A673 (cell line): Measurements from ENCODE around the gene TICAM2. TPM values are rescaled to one million over a fixed set of nuclear protein-coding genes. Genes with fewer than 3 reads are reported as not detected.
A peak's percentile ranks its signal among the peaks of the same experiment; 100 is the strongest.

Source experiments
- BruUV-seq: library from RNA; stranded (reverse); fragments of 400-500 nt; replicated peaks from 2 replicates; lab custom pipeline; 2021; lab: Mats Ljungman, UMichigan
- CTCF ChIA-PET: fragments of 300-600 bp; sonication (Branson Sonifier 250); formaldehyde crosslinking; loops from one replicate; lab custom pipeline; 2022; ENCODE audit warnings: antibody characterized with exemption; lab: Charles Lee
- POLR2A ChIA-PET: fragments of 300-600 bp; sonication (Branson Sonifier 250); formaldehyde crosslinking; loops from one replicate; lab custom pipeline; 2022; ENCODE audit warnings: antibody characterized with exemption; ENCODE audit not compliant: low non-redundant PET; lab: Charles Lee
- DNase-seq: peaks from one replicate; pipeline ENCODE4 v3.0.0-alpha.2; 2015; ENCODE audit warnings: low spot score
- H3K27ac ChIP-seq: fragments of 200-600 bp; sonication (generic); 2 replicates; pipeline ENCODE4 v1.5.1; 2016; ENCODE audit warnings: mixed run types, low read depth, mild to moderate bottlenecking, mixed read lengths, antibody characterized with exemption, low read length; ENCODE audit not compliant: poor library complexity, severe bottlenecking
- H3K27me3 ChIP-seq: fragments of 200-600 bp; sonication (generic); replicated peaks from 2 replicates; pipeline ENCODE4 v1.6.1; 2017; ENCODE audit warnings: mixed run types, low read depth, mild to moderate bottlenecking, mixed read lengths, antibody characterized with exemption, low read length; ENCODE audit not compliant: insufficient read depth, poor library complexity
- H3K36me3 ChIP-seq: fragments of 200-600 bp; sonication (generic); 2 replicates; pipeline ENCODE4 v1.6.1; 2016; ENCODE audit warnings: mixed run types, mild to moderate bottlenecking, mixed read lengths, antibody characterized with exemption, low read length; ENCODE audit not compliant: insufficient read depth, poor library complexity, severe bottlenecking
- H3K4me1 ChIP-seq: fragments of 200-600 bp; sonication (generic); 2 replicates; pipeline ENCODE4 v1.6.1; 2017; ENCODE audit warnings: mixed run types, mild to moderate bottlenecking, mixed read lengths, antibody characterized with exemption, low read length; ENCODE audit not compliant: insufficient read depth, poor library complexity, severe bottlenecking
- H3K4me3 ChIP-seq: fragments of 200-600 bp; sonication (generic); 2 replicates; pipeline ENCODE4 v1.5.1; 2016; ENCODE audit warnings: low read depth, mixed run types, mild to moderate bottlenecking, mixed read lengths, low read length; ENCODE audit not compliant: poor library complexity, severe bottlenecking
- H3K9me3 ChIP-seq: fragments of 200-600 bp; sonication (generic); 2 replicates; pipeline ENCODE4 v1.6.1; 2016; ENCODE audit warnings: mixed run types, low read depth, mild to moderate bottlenecking, mixed read lengths, antibody characterized with exemption, low read length; ENCODE audit not compliant: poor library complexity, severe bottlenecking
- EZH2 ChIP-seq: fragments of 200-600 bp; sonication (generic); IDR thresholded peaks from 2 replicates; pipeline ENCODE4 v1.6.1; 2017; ENCODE audit warnings: borderline replicate concordance, low read depth, mild to moderate bottlenecking, mixed read lengths, antibody characterized with exemption, low read length; ENCODE audit not compliant: poor library complexity, severe bottlenecking
- intact Hi-C: fragments of 100-400 bp; cut with micrococcal nuclease; formaldehyde crosslinking; loops from one replicate; pipeline ENCODE4 v1.10.0; 2022; ENCODE audit not compliant: unreplicated experiment
- total RNA-seq: library from RNA; stranded (reverse); gene quantifications from 2 replicates; pipeline ENCODE4 v1.2.3, GENCODE V29; 2021
- TF ChIP-seq, protein P1 (sequence below): fragments of 300-800, 200-600 bp; sonication (generic); conservative IDR thresholded peaks from 2 replicates; pipeline ENCODE4 v1.5.1; 2017; ENCODE audit warnings: low read depth, mild to moderate bottlenecking, antibody characterized with exemption, low read length, moderate library complexity, mixed read lengths

Gene TICAM2
- total RNA-seq, 1 experiment from 2014 or later, result 0.32 TPM

DNA sequence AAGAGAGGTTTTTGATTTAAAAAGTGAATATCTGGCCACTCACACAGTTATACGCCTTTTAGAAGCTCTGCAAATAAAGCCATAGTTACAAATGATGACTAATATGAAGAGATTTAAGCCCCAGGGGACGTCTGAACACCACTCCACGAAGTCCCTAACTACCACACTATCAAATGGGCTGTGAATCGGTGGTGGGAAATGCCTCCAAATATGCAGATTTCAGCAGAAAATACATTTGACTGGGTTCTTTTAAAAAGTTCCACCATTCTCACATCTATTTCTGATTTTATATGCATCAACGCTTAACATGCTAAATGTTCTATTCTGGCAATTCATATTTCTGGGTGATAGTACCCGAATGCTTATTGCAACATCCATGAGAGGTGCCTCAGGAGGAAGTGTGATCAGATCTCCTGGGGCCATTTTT is 22.5 kb downstream of the TICAM2 start:
- Histone ChIP-seq H3K4me1 (peaks cover 4% of the 10 kb centered on the region), H3K27me3 (no peaks in the 10 kb centered on the region), H3K36me3 (no peaks in the 10 kb centered on the region), H3K4me3 (no peak overlapping the region), H3K9me3 (no peaks in the 10 kb centered on the region), H3K27ac (no peak overlapping the region)
- TF ChIP-seq EZH2, result no peak
- POLR2A ChIA-PET, result no interaction called here
- CTCF ChIA-PET, result interaction anchor here (0.6 kb wide), 1 partner anchor 10 kb away, joined by 3 read pairs; no protein-coding TSS in a partner anchor
- peak; percentile 64 for DNase-seq
- BruUV-seq, result no TSS peak
- intact Hi-C loops, result no loop called here

DNA sequence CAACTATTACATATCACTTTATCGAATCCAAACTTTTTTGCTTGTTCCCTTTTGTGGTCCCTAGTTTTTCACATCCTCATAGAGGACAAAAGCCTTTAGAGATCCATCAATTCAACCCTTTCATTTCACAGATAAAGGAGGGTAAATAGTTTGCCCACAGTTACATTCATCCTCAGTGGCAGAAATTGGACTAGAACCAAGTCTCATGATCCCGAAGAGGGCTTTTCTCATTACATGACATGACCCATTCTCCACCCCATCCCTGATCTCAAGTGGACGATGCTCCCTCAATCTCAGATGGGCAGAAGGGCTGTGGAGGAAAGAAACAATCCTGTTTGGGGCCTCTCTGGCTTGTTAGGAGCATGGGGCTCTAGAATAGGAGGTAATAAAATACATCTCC is 23.1 kb downstream of the TICAM2 start:
- no peaks in the 10 kb centered on the region for H3K27me3 ChIP-seq
- POLR2A ChIA-PET, result no interaction called here
- no TSS peak for BruUV-seq
- H3K4me3 ChIP-seq, result no peak overlapping the region
- no peak for TF ChIP-seq EZH2
- TF ChIP-seq, protein P1, sequence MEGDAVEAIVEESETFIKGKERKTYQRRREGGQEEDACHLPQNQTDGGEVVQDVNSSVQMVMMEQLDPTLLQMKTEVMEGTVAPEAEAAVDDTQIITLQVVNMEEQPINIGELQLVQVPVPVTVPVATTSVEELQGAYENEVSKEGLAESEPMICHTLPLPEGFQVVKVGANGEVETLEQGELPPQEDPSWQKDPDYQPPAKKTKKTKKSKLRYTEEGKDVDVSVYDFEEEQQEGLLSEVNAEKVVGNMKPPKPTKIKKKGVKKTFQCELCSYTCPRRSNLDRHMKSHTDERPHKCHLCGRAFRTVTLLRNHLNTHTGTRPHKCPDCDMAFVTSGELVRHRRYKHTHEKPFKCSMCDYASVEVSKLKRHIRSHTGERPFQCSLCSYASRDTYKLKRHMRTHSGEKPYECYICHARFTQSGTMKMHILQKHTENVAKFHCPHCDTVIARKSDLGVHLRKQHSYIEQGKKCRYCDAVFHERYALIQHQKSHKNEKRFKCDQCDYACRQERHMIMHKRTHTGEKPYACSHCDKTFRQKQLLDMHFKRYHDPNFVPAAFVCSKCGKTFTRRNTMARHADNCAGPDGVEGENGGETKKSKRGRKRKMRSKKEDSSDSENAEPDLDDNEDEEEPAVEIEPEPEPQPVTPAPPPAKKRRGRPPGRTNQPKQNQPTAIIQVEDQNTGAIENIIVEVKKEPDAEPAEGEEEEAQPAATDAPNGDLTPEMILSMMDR, result no peak
- no peak for DNase-seq
- CTCF ChIA-PET, result interaction anchor here (0.6 kb wide), 1 partner anchor 11 kb away, joined by 3 read pairs; no protein-coding TSS in a partner anchor
- intact Hi-C loops, result no loop called here
- H3K27ac ChIP-seq, result no peak overlapping the region
- no peaks in the 10 kb centered on the region for H3K36me3 ChIP-seq
- H3K9me3 ChIP-seq, result no peaks in the 10 kb centered on the region
- peaks cover 4% of the 10 kb centered on the region for H3K4me1 ChIP-seq

DNA sequence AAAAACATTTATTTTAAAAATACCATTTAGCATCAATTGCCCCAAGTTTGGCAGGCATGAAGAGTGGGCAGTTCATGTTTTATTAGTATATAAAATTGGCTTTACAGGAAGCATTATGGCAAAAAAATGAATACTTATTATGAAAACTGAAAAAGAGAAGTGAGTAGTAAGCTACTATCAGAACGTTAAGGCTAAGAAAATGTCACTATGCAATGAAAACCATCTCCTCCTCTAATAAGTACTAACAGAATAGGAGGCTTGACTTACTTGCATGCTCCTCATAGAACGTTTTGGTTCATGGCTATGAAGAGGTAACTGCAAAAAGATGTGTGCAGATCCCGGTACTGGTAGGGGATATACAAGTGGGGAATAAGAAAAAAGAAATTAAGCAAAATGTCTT is 23.6 kb downstream of the TICAM2 start:
- Histone ChIP-seq H3K4me1 (peaks cover 4% of the 10 kb centered on the region), H3K27ac (no peak overlapping the region), H3K27me3 (no peaks in the 10 kb centered on the region), H3K9me3 (no peaks in the 10 kb centered on the region), H3K36me3 (no peaks in the 10 kb centered on the region), H3K4me3 (no peak overlapping the region)
- no TSS peak for BruUV-seq
- ChIA-PET POLR2A (no interaction called here), CTCF (no interaction called here)
- TF ChIP-seq, protein P1, result no peak
- no peak for TF ChIP-seq EZH2
- intact Hi-C loops, result no loop called here
- no peak for DNase-seq

DNA sequence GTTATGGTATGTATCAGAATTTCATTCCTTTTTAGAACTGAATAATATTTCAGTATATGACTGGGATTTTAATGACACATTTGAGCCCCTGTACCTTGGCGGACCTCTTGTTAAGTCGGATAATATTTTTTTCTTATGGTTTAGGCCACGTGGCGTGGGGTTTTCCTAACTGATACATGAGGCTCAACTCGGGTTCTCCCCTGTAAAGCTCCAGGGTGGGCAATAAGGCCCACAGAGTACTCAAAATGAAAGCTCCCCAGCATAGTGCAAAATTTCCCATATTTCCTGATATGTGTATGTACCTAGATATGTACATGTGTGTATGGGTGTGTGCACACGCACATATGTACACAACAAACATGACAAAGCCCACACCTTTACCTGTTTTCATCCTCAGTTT is 24.5 kb downstream of the TICAM2 start:
- Histone ChIP-seq H3K27ac (no peak overlapping the region), H3K9me3 (no peaks in the 10 kb centered on the region), H3K4me3 (no peak overlapping the region), H3K36me3 (no peaks in the 10 kb centered on the region), H3K4me1 (peaks cover 4% of the 10 kb centered on the region), H3K27me3 (no peaks in the 10 kb centered on the region)
- no TSS peak for BruUV-seq
- intact Hi-C loops, result no loop called here
- ChIA-PET POLR2A (no interaction called here), CTCF (no interaction called here)
- no peak for DNase-seq
- no peak for TF ChIP-seq EZH2
- TF ChIP-seq, protein P1, result no peak
